Stimulated activated CD8-positive, alpha-beta memory T cell treated with anti-CD3 and anti-CD28 coated beads, Interleukin-4, amount 100 ng/mL, for 24 hours (primary cell): ENCODE measurements around the gene CFD.
"Not testable (repeated sequence)": the region's sequence is repeated elsewhere in the genome, so short reads cannot be mapped to it uniquely, and the experiment has no call there.

ENCODE experiments used
- DNase-seq: peaks from one replicate; pipeline ENCODE4 v3.0.0-alpha.2; 2020; ENCODE audit warnings: low read depth

Gene CFD

DNA sequence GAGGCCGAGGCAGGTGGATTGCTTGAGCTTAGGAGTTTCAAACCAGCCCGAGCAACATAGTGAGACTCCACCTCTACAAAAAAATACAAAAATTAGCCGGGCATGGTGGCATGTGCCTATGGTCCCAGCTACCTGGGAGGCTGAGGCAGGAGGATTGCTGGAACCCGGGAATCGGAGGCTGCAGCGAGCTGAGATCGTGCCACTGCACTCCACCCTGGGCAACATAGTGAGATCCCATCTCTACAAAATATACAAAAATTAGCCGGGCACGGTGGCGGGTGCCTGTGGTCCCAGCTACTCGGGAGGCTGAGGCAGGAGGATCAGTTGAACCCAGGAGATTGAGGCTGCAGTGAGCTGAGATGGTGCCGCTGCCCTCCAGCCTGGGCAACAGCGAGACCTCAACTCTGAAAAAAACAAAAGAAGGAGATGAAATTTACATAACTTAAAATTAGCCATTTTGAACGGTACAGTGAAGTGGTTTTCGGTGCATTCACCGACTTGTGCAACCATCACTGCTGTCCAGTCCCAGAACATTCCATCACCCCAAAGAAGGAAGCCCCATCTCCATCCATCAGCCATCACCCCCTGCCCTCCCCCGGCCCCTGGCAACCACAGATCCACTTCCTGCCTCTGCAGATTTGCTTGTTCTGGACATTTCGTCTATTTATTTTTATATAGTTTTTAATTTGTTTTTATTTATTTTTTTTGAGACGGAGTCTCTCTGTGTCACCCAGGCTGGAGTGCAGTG is 33.4 kb upstream of the CFD start:
- DNase-seq = no peak

DNA sequence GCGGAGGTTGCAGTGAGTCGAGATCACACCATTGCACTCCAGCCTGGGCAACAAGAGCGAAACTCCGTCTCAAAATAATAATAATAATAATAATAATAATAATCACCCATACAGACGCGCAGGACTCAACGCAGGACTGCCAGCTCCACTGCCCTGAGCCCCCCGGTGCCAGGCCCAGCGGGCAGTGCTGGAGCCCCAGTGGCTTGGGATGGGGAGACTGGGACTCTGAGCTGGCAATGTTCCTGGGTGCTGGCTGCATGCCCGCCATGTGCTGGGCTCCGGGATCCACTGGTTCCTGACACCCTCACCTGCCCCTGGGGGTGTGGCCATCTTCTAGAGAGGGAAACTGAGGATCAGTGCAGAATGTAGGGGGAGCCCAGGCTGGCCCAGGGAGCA is 32.2 kb upstream of the CFD start:
- DNase-seq = no peak

DNA sequence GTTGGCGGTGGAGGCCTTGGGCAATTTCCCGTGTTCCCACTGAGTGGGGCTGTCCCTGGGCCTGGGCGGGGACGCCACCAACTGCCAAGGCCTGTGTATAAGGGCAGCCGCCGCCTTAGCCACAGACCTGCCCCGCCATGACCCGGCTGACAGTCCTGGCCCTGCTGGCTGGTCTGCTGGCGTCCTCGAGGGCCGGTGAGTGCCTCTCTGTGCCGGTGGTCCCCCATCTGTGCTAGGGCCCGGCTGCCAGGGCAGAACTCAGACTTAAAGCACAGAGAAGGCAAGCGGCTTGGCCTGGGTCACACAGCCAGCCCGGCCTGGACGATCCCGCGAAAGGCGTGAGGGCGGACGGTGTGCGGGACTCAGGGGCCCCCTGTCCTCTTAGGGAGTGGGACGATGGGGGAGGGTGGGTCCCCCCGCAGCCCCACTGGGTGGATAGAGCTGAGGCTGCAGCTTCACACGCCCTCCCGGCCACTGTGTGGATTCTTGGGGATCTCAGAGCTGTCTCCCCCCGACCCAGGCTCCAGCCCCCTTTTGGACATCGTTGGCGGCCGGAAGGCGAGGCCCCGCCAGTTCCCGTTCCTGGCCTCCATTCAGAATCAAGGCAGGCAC is 31.6 kb upstream of the CFD start, which contains the start of gene AZU1:
Gene AZU1, plus strand, starts transcription at position 128 of the 612 bp plus-strand sequence. Its CDS starts 10 bp downstream, at position 138.
- no peak for DNase-seq

DNA sequence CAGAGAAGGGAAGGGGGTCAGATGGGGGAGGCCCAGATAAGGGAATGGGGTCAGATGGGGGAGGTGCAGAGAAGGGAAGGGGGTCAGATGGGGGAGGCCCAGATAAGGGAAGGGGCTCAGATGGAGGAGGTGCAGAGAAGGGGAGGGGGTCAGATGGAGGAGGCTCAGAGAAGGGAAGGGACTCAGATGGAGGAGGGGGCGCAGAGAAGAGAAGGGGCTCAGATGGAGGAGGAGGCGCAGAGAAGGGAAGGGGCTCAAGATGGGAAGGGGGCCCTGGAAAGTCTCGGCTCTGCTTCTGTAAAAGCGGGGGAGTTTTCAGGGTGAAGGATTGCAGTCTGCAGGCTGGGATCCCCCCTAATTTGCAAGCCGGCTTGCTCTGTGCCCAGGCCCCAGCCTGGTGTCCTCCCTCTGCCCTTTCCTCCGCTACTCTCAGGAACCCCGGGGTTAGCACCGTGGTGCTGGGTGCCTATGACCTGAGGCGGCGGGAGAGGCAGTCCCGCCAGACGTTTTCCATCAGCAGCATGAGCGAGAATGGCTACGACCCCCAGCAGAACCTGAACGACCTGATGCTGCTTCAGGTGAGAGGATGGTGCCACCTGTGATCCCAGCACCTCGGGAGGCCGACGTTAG is 30.2 kb upstream of the CFD start:
- no peak for DNase-seq

DNA sequence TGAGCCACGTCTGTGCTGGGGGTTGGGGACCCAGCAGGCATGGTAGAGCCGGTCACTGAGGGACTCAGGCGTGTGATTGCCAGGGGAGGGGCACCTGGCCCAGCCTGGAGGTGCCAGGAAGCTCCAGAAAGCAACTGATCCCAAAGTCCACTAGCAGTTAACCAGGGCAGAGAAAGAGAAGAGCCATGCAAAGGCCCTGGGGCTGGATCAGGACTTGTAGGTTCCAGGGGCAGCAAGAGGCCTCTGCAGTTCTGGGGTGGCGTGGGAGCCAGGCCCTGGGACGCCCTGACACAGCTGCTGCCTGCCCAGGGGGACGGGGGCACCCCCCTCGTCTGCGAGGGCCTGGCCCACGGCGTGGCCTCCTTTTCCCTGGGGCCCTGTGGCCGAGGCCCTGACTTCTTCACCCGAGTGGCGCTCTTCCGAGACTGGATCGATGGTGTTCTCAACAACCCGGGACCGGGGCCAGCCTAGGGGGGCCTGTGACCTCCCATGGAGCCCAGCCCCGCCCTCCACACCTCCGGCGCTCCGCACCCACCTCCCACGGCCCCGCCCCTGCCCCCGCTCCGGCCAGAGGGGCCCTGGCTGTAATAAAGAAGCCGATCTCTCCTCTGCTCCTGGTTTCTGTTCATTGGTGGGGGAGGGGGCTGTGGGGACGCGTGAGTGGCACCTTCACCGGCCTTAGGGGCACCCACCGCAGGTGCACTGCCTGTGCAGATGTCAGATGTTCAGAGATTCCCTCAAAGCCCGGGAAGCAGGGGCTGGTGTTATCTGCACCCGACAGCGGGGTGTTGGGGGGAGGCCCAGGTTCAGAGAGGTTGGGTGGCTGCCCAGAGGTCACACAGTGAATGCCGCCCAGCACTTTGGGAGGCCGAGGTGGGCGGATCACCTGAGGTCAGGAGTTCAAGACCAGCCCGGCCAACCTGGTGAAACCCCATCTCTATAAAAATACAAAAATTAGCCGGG is 27.8 kb upstream of the CFD start:
- DNase-seq = no peak

DNA sequence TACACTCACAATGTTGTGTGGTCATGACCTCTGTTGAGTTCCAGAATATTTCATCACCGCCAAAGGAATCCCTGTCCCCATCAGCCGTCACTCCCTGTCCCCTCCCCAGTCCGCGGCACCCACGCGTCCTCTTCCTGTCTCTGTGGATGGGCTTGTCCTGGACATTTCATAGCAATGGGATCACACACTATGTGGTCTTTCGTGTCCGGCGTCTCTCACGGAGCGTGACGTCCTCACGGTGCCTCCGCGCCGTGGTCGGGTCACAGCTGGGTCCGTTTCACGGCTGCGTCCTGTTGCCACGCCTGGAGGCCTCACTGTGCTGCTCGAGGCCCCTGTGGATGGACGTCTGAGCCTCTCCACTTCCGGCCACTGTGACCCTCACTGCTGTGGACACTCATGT is 25.2 kb upstream of the CFD start:
- no peak for DNase-seq

DNA sequence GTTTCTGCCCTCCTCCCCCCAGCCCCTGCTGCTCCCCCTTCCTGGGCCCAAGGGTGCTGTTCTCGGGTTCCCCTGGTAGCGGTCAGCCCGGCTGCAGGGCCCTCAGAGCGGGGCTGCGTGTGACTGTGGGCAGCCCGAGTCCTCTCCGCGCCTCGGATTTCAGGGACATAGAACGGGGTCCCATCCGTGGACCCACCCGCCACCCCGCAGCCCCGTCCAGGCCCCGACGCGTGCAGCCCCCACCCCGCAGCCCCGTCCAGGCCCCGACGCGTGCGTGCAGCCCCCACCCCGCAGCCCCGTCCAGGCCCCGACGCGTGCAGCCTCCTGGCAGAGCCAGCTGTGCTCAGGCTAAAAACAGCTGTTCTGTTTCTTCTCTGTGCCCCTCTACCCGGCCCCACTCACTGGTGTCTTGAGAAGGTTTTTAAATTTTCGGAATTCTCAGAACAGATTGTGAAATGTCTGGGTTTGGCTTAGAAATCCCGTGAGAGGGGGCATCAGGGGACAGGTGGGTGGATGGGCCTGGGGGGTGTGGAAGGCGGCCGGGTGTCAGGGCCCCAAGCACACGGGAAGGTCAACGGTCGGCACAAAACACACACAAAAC is 24.2 kb upstream of the CFD start:
- no peak for DNase-seq

DNA sequence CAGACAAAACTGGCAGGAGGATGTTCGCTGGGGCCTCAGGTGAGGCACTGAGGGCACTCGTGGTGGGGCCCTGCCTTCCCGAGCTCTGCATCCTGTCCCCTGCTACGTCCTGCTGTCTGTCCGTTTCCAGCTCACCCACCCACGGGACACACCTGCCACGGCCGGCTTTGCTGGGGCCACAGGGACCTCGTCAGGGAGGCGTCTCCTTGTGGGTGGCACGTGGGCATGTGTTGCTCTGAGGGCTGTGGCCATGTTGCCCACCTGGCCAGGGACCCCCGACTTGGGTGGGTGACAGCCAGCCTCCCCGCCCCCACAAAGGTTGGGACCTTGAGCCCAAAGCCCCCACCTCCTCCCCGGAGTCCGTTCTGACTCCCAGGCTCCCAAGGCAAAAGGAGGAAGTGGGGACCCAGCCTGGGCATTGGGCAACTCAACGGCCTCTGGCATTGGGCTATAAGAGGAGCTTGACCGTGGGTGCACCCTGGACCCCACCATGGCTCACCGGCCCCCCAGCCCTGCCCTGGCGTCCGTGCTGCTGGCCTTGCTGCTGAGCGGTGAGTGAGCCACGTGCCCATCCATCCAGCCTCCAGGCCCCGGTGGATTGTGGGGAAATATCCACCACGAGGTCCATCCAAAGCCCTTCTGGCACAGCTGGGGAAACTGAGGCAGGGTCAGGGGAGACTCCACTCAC is 18.8 kb upstream of the CFD start, which contains the start of gene PRTN3:
Gene PRTN3, plus strand, starts transcription at position 481 of the 688 bp plus-strand sequence. Its CDS starts 10 bp downstream, at position 491.
- DNase-seq = no peak

DNA sequence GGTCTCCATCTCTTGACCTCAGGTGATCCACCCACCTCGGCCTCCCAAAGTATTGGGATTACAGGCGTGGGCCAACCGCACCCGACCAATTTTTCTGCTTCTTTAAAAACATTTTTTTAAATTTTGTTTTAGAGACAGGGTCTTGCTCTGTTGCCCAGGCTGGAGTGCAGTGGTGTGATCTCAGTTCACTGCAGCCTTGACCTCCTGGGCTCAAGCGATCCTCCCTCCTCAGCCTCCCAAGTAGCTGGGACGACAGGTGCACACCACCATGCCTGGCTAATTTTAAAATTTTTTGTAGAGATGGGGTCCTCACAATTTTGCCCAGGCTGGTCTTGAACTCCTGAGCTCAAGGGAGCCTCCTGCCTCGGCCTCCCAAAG is 16.7 kb upstream of the CFD start:
- DNase-seq = not testable (repeated sequence)

DNA sequence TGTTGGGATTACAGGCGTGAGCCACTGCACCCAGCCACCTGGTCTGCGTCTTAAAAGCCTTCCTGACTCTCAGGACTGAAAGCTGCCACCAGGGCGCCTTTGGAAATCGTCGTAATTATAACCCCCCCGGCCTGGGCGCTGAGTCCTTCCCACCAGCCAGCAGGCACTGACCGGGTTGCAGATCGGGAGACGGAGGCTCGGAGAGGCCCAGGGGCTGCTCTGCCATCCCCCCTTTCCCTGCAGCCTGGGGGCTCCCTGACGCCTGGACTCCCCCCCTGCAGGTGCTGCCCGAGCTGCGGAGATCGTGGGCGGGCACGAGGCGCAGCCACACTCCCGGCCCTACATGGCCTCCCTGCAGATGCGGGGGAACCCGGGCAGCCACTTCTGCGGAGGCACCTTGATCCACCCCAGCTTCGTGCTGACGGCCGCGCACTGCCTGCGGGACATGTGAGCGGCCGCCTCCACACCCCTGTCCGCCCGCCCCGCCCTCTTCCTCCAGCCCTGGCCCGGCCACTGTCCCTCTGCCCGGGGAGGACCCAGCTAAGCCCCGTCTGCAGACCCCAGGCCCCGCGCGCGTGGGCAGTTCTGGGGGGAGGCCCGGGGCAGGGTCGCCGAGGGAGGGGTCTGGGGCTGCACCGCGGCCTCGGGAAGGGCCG is 16.2 kb upstream of the CFD start:
- DNase-seq = no peak

DNA sequence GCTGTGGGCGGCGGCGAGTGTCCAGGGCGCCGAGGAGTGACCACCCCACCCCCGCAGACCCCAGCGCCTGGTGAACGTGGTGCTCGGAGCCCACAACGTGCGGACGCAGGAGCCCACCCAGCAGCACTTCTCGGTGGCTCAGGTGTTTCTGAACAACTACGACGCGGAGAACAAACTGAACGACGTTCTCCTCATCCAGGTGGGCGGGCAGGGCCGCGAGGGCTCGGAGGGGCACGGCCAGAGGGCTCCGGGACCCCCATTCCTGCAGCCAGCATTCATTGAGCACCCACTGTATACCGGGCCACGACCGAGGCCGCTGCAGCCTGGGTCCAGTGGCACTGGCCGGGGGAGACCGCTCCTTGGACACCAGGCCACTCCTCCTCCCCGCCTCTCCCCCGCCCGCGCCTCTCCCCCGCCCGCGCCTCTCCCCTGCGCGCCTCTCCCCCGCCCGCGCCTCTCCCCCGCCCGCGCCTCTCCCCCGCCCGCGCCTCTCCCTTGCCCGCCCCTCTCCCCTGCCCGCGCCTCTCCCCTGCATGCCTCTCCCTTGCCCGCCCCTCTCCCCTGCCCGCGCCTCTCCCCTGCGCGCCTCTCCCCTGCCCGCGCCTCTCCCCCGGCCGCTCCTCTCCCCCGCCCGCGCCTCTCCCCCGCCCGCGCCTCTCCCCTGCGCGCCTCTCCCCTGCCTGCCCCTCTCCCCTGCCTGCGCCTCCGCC is 15.5 kb upstream of the CFD start:
- no peak for DNase-seq

DNA sequence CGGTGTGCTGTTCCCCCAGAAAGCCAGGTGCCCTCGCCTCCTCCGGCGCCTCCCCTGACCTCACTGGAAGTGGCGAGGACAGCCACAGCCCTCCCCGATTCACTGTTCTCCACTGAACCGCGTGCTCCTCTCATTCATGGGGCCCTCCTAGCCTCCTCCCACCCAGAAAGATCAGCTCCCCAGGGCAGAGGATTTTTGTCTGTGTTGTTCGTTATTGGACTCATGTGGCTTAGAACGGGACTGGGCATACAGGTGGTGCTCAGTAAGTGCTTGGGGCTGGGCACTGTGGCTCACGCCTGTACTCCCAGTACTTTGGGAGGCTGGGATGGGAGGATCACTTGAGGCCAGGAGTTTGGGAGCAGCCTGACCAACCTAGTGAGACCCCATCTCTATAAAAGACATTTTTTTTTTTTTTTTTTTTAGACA is 14.9 kb upstream of the CFD start:
- DNase-seq = no peak

DNA sequence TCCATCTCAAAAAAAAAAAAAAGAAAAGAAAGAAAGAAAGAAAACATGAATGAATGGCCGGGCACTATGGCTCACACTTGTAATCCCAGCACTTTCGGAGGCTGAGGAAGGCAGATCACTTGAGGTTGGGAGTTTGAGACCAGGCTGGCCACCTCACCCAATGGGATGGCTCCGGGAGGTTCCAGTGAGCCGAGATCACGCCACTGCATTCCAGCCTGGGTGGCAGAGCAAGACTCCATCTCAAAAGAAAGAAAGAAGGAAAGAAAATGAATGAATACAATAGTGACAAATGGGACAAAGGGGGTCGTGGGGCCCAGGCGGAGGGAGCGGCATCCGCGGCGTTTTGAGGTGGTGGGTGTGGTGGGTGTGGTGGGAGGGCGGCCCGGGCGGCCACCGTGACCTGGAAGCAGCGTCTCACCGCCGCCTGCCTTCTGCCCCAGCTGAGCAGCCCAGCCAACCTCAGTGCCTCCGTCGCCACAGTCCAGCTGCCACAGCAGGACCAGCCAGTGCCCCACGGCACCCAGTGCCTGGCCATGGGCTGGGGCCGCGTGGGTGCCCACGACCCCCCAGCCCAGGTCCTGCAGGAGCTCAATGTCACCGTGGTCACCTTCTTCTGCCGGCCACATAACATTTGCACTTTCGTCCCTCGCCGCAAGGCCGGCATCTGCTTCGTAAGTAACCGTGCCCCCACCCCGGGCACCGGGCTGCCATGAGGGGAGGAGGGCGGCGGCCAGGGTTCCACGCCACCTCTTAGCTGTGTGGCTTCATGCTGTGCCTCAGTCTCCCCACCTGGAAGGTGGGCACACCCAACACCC is 13.6 kb upstream of the CFD start:
- no peak for DNase-seq

DNA sequence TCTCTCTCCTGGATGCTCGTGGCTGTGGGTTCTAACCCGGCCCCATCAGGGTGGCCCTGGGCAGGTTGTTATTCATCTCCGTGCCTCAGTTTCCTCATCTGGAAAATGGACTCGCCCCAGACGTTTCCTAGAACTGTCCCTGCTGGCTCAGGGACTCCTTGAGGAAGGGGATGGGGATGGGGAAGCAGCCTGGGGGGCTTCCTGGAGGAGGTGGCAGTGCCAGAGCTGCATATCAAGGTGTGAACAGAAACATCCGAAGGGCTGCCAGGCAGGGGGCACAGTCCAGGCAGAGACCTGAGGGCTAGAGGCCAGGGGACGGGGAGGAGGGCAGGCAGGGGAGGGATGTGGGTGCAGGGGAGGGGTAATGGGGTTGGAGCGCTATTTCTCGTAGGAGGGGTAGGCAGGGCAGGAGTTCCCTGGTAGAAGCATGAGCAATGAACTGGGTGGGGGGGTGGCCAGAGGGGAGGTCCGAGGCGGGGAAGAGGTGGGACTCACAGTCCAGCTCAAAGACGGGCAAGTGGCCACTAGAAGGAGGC is 11.0 kb upstream of the CFD start:
- DNase-seq = no peak

DNA sequence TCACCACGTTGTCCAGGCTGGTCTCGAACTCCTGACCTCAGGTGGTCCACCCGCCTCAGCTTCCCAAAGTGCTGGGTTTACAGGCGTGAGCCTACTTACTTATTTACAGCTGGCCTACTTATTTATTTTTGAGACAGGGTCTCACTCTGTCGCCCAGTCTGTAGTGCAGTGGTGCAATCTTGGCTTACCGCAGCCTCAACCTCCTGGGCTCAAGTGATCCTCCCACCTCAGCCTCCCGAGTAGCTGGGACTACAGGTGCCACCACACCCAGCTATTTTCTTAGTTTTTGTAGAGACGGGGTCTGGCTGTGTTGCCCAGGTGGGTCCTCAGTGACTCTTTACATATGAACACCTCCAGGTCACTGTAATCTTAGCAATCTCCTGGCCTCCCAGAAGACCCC is 10.3 kb upstream of the CFD start:
- not testable (repeated sequence) for DNase-seq

DNA sequence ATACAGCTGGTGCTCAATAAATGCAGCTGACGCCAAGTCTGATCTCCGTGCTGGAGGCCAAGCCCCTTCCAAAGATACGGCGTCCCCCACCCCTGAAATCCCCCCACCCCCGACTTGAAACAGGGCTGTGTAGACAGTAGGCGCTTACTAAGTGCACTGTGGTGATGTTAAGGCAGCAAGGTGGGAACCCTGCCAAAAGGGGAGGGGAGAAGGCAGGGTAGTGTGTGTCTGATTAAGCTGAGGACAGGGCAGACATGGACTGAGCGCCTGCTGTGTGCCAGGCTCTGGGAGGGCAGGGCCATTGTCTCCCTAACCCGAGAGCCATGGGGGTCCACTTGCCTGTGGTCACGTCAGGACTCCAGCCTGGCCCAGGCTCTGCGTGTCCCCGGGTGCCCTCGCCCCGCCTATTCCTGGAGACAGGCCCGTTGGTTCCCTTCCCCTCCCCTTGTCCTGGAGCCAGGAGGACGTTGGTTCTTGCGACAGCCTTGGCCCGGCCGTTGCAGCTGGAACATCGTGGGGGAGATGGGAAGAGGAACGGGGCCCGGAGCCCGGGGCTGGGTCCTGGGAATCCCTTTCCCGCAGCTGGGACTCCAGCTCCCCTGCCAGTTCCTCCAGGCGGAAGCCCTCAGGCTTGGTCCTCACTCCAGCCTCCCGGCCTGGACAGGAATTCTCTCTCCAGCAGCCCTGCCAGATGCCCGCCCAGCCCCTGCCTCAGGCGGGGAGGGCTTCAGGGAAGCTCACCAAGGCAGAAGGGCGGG is 9.1 kb upstream of the CFD start:
- DNase-seq = no peak

DNA sequence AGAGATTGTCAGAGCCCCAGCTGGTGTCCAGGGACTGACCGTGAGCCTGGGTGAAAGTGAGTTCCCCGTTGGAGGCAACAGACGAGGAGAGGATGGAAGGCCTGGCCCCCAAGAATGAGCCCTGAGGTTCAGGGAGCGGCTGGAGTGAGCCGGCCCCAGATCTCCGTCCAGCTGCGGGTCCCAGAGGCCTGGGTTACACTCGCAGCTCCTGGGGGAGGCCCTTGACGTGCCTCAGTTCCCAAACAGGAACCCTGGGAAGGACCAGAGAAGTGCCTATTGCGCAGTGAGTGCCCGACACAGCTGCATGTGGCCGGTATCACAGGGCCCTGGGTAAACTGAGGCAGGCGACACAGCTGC is 8.5 kb upstream of the CFD start:
- DNase-seq = no peak
